Gastrocnemius medialis (tissue), 4 donors: ENCODE data around the gene CCSER1.

Experiments used
- POLR2A ChIP-seq, 2 donors: fragments of 450-650 bp; IDR thresholded peaks; one replicate each; pipeline ENCODE4 v1.6.1; 2017; ENCODE audit warnings: antibody characterized with exemption in 2 of 2, mild to moderate bottlenecking in 2 of 2, moderate library complexity in 2 of 2
- TF ChIP-seq, protein P1 (sequence below), 5 experiments: fragments of 450-650 bp in 3 of 5; fragments of 200-600 bp in 2 of 5; sonication (generic) in 2 of 5; IDR thresholded peaks in 4 of 5; conservative IDR thresholded peaks in 1 of 5; 1 replicate in 4 of 5; 2 replicates in 1 of 5; pipeline ENCODE4 v1.5.1; 2016 to 2019; ENCODE audit warnings: antibody characterized with exemption in 5 of 5, mild to moderate bottlenecking in 3 of 5, moderate library complexity in 3 of 5

DNA sequence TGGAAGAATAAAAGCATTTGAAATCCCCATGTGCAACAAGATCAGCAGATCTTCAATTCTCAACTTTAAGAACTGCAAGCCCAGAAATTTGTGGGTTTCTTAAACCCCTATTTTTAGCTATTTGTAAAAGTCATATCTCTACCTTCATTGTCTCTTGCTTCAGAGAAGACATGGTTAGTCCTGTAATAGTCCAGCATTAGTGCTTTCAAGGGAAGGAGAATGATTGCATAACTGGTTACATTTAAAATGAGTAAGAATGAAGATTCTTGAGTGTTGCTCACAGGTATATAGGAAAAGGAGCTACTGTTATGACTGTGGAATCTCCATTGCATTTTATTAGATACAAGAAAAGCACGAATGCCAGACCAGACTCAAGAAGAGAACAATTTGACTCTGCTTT is 84.0 kb downstream of the CCSER1 start:
- TF ChIP-seq, protein P1, sequence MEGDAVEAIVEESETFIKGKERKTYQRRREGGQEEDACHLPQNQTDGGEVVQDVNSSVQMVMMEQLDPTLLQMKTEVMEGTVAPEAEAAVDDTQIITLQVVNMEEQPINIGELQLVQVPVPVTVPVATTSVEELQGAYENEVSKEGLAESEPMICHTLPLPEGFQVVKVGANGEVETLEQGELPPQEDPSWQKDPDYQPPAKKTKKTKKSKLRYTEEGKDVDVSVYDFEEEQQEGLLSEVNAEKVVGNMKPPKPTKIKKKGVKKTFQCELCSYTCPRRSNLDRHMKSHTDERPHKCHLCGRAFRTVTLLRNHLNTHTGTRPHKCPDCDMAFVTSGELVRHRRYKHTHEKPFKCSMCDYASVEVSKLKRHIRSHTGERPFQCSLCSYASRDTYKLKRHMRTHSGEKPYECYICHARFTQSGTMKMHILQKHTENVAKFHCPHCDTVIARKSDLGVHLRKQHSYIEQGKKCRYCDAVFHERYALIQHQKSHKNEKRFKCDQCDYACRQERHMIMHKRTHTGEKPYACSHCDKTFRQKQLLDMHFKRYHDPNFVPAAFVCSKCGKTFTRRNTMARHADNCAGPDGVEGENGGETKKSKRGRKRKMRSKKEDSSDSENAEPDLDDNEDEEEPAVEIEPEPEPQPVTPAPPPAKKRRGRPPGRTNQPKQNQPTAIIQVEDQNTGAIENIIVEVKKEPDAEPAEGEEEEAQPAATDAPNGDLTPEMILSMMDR (IDR thresholded peaks at IDR 0.05 in 4 of 5, conservative IDR thresholded peaks at IDR 0.05 in 1 of 5) = no peak
- TF ChIP-seq POLR2A (IDR thresholded peaks at IDR 0.05) = no peak
